Astrocyte of the cerebellum (primary cell): ENCODE data around the gene VPS13D.

Source experiments
- DNase-seq: peaks from one replicate; pipeline ENCODE4 v3.0.0-alpha.2; 2011; ENCODE audit warnings: low read depth
- H3K4me3 ChIP-seq: 2 replicates; pipeline ENCODE4 v1.5.1; 2011; ENCODE audit warnings: mild to moderate bottlenecking, low read depth, low read length, moderate library complexity
- in situ Hi-C: cut with HindIII; loops from 2 replicates; pipeline ENCODE4 v1.10.0; 2017; ENCODE audit warnings: low sequenced_read_pairs
- TF ChIP-seq, protein P1 (sequence below): IDR thresholded peaks from 2 replicates; pipeline ENCODE4 v1.5.1; 2012; ENCODE audit warnings: low read length, low read depth, moderate library complexity, mild to moderate bottlenecking; ENCODE audit errors: missing control alignments

Gene VPS13D

DNA sequence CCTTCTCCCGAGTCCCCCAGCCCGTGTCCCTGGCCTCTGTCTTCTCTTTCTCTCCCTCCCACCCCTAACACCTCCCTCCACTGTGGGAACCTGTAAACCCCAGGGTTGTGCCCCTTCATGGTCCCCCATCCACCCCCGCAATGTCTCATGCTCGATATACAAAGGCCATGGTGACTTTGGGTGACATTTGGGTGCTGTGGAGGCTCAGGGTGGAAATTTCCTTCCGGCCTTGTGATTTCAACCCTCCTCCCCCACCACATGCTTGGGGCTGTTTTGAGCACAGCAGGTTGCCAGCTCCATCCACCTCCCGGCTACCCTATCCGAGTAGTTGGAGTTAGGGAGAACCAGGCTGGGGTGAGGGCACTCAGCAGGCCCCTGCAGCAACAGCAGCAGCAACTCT, 25.7 kb upstream of the VPS13D start:
- no peak overlapping the region for H3K4me3 ChIP-seq
- TF ChIP-seq, protein P1, sequence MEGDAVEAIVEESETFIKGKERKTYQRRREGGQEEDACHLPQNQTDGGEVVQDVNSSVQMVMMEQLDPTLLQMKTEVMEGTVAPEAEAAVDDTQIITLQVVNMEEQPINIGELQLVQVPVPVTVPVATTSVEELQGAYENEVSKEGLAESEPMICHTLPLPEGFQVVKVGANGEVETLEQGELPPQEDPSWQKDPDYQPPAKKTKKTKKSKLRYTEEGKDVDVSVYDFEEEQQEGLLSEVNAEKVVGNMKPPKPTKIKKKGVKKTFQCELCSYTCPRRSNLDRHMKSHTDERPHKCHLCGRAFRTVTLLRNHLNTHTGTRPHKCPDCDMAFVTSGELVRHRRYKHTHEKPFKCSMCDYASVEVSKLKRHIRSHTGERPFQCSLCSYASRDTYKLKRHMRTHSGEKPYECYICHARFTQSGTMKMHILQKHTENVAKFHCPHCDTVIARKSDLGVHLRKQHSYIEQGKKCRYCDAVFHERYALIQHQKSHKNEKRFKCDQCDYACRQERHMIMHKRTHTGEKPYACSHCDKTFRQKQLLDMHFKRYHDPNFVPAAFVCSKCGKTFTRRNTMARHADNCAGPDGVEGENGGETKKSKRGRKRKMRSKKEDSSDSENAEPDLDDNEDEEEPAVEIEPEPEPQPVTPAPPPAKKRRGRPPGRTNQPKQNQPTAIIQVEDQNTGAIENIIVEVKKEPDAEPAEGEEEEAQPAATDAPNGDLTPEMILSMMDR = no peak
- DNase-seq = no peak
- in situ Hi-C loops = no loop called here

DNA sequence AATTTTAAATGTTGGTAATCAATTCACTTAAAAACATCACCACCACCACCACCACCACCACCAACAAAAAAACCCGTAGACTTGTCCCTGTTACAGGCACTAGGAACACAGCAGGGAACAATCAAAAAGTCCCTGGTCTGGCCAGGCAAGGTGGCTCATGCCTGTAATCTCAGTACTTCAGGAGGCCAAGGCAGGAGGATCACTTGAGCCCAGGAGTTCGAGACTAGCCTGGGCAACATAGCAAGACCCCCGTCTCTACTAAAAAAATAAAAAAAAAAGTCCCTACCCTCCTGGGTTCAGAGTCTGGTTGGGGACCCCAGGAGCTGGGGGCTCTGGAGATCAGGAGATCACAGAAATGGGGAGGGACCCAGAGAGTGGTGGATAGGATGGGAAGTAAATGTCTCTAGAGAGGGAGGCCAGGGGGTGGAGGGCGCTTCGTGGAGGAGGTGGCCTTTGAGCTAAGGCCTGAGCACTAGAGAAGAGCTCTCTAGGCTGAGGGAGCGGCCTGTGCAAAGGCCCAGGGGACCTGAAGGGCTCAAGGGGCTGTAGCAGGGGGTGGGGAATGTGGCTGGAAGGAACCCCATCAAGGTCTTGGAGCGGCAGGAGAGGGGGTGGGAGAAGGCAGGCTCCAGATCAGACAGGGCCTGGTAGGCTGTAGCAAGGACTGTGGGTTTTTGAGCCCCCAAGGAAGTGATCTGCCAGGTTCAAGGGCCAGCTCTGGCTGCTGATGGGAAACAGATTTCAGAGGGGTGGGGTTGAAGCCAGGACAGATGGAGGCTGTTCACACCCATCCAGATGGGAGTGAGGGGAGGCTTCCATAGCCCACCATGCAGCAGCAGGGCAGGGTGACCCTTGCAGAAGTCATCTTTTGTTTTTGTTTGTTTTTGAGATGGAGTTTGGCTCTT, 24.8 kb upstream of the VPS13D start:
- DNase-seq = no peak
- H3K4me3 ChIP-seq = no peak overlapping the region
- in situ Hi-C loops = no loop called here
- TF ChIP-seq, protein P1 = no peak

DNA sequence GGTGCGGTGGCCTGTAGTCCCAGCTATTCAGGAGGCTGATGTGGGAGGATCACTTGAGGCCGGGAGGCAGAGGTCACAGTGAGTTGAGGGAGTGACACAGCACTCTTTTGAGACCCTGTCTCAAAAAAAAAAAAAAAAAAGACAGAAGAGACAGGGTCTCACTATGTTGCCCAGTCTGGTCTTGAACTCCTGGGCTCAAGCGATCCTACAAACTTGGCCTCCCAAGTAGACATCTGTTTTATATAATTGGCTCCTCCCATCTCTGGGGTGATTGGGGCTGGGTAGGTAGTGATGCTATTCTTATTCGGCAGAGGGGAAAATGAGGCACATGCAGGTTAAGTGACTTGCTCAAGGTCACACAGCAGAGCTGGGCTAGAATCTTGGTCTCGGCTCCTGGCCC, 23.6 kb upstream of the VPS13D start:
- in situ Hi-C loops = no loop called here
- no peak overlapping the region for H3K4me3 ChIP-seq
- DNase-seq = no peak
- TF ChIP-seq, protein P1 = no peak

DNA sequence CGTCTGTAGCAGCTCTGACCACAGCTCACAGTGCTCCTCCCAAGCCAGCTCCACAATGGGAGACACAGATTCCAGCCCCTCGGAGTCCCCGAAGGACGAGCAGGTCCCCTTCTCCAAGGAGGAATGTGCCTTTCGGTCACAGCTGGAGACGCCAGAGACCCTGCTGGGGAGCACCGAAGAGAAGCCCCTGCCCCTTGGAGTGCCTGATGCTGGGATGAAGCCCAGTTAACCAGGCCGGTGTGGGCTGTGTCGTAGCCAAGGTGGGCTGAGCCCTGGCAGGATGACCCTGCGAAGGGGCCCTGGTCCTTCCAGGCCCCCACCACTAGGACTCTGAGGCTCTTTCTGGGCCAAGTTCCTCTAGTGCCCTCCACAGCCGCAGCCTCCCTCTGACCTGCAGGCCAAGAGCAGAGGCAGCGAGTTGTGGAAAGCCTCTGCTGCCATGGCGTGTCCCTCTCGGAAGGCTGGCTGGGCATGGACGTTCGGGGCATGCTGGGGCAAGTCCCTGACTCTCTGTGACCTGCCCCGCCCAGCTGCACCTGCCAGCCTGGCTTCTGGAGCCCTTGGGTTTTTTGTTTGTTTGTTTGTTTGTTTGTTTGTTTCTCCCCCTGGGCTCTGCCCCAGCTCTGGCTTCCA, 22.9 kb upstream of the VPS13D start:
- H3K4me3 ChIP-seq = no peak overlapping the region

DNA sequence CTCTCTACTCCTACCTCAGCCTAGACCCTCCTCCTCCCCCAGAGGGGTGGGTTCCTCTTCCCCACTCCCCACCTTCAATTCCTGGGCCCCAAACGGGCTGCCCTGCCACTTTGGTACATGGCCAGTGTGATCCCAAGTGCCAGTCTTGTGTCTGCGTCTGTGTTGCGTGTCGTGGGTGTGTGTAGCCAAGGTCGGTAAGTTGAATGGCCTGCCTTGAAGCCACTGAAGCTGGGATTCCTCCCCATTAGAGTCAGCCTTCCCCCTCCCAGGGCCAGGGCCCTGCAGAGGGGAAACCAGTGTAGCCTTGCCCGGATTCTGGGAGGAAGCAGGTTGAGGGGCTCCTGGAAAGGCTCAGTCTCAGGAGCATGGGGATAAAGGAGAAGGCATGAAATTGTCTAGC, 21.6 kb upstream of the VPS13D start:
- no peak overlapping the region for H3K4me3 ChIP-seq
- DNase-seq = no peak
- in situ Hi-C loops = no loop called here
- TF ChIP-seq, protein P1 = no peak

More for the DNA sequence above, 22.9 kb upstream of the VPS13D start:
- no peak for DNase-seq
- TF ChIP-seq, protein P1 = no peak
- in situ Hi-C loops = no loop called here

DNA sequence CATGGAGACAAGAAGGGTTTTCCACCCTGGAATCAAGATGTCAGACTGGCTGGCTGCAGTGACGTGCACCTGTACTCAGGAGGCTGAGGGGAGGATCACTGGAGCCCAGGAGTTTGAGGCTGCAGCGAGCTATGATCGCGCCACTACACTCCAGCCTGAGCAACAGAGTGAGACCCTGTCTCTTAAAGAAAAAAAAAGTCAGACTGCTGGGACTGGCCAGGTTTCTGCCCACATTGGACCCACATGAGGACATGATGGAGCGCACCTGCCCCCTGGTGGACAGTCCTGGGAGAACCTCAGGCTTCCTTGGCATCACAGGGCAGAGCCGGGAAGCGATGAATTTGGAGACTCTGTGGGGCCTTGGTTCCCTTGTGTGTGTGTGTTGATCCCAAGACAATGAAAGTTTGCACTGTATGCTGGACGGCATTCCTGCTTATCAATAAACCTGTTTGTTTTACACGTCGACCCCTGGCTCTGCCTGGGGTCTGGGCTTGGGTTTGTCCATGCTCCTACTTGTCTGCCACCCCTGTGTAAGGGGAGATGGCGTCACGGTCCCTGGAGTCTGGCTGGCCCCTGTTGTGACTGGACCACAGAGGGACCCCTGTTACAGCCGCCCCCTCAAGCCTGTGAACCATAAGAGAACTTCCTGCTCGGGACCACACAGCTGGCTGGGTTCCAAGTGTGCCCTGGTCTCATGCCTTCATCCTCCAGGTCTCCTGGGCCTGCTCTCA, 20.9 kb upstream of the VPS13D start:
- no peak overlapping the region for H3K4me3 ChIP-seq
- TF ChIP-seq, protein P1 = peak; percentile 83
- peak; percentile 62 for DNase-seq
- in situ Hi-C loops = no loop called here
